ENCODE data around the gene ASXL1.
"Not testable (repeated sequence)": the region's sequence is repeated elsewhere in the genome, so short reads cannot be mapped to it uniquely, and the experiment has no call there.

ASXL1 gene

GRCh38 chr20:32319100-32319499 is 39.0 kb upstream of the ASXL1 start:
- no peaks in the 10 kb centered on the region for H3K79me2 ChIP-seq (ENCODE audit: insufficient read depth, low read length)
- no peak overlapping the region for H3K27ac ChIP-seq (ENCODE audit: low read depth, low read length, poor library complexity, severe bottlenecking)
- H2AFZ ChIP-seq (ENCODE audit: low read length): no peak overlapping the region
- no peaks in the 10 kb centered on the region for H3K9me3 ChIP-seq (ENCODE audit: low read length)
- H3K9ac ChIP-seq (ENCODE audit: low read length): no peak overlapping the region
- H3K9me2 ChIP-seq (ENCODE audit: low read depth, low read length): no peaks in the 10 kb centered on the region
- no peak overlapping the region for H3K4me3 ChIP-seq (ENCODE audit: low read depth, low read length, poor library complexity, severe bottlenecking)
- no peak for TF ChIP-seq CTCF (IDR thresholded peaks at IDR 0.05; ENCODE audit: low read length)
- TF ChIP-seq EZH2 (IDR thresholded peaks at IDR 0.05; ENCODE audit: borderline replicate concordance, low read length): no peak
- no peaks in the 10 kb centered on the region for H4K20me1 ChIP-seq (ENCODE audit: insufficient read depth, low read length)
- H3K36me3 ChIP-seq (ENCODE audit: insufficient read depth, low read length): peaks cover 27% of the 10 kb centered on the region
- H3K4me2 ChIP-seq (ENCODE audit: low read length): no peak overlapping the region
- no peaks in the 10 kb centered on the region; the same call in 1 of the 2 replicates for H3F3A ChIP-seq (ENCODE audit: insufficient read depth, low read length)
- H3K4me1 ChIP-seq (ENCODE audit: insufficient read depth, low read length, severe bottlenecking): no peaks in the 10 kb centered on the region
- no peaks in the 10 kb centered on the region for H3K27me3 ChIP-seq (ENCODE audit: insufficient read depth, low read length)

- Histone ChIP-seq H3K4me3 (ENCODE audit: low read depth, low read length, poor library complexity, severe bottlenecking) (no peak overlapping the region), H3K4me2 (ENCODE audit: low read length) (no peak overlapping the region), H3K79me2 (ENCODE audit: insufficient read depth, low read length) (no peaks in the 10 kb centered on the region), H3K27ac (ENCODE audit: low read depth, low read length, poor library complexity, severe bottlenecking) (no peak overlapping the region), H3K9ac (ENCODE audit: low read length) (no peak overlapping the region), H3K9me2 (ENCODE audit: low read depth, low read length) (no peaks in the 10 kb centered on the region), H3K4me1 (ENCODE audit: insufficient read depth, low read length, severe bottlenecking) (no peaks in the 10 kb centered on the region), H4K20me1 (ENCODE audit: insufficient read depth, low read length) (no peaks in the 10 kb centered on the region), H2AFZ (ENCODE audit: low read length) (no peak overlapping the region), H3K9me3 (ENCODE audit: low read length) (no peaks in the 10 kb centered on the region), H3K36me3 (ENCODE audit: insufficient read depth, low read length) (peaks cover 27% of the 10 kb centered on the region), H3K27me3 (ENCODE audit: insufficient read depth, low read length) (no peaks in the 10 kb centered on the region), H3F3A (ENCODE audit: insufficient read depth, low read length) (no peaks in the 10 kb centered on the region; the same call in 1 of the 2 replicates)
- TF ChIP-seq CTCF (IDR thresholded peaks at IDR 0.05; ENCODE audit: low read length): no peak
- TF ChIP-seq EZH2 (IDR thresholded peaks at IDR 0.05; ENCODE audit: borderline replicate concordance, low read length): no peak
Observed at GRCh38 chr20:32320305-32320704, 37.8 kb upstream of the ASXL1 start.

DNA sequence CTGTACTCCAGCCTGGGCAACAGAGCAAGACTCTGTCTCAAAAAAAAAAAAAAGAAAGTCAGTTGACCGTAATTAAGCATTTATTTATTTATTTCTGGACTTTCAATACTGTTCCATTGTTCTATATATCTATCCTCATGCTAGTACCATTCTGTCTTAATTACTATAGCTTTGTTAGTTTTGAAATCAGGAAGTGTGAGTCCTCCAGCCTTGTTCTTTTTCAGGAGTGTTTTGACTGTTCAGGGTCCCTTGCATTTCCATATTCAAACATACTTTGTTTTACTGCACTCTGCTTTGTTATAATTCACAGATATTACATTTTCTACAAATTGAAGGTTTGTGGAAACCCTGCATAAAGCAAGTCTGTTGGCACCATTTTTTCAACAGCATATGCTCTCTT is 36.7 kb upstream of the ASXL1 start:
- H3F3A ChIP-seq (ENCODE audit: insufficient read depth, low read length): no peaks in the 10 kb centered on the region; the same call in 1 of the 2 replicates
- no peaks in the 10 kb centered on the region for H3K4me1 ChIP-seq (ENCODE audit: insufficient read depth, low read length, severe bottlenecking)
- H3K36me3 ChIP-seq (ENCODE audit: insufficient read depth, low read length): peaks cover 24% of the 10 kb centered on the region
- H3K4me2 ChIP-seq (ENCODE audit: low read length): no peak overlapping the region
- no peak overlapping the region for H3K9ac ChIP-seq (ENCODE audit: low read length)
- no peaks in the 10 kb centered on the region for H3K79me2 ChIP-seq (ENCODE audit: insufficient read depth, low read length)
- H2AFZ ChIP-seq (ENCODE audit: low read length): no peak overlapping the region
- H3K27ac ChIP-seq (ENCODE audit: low read depth, low read length, poor library complexity, severe bottlenecking): no peak overlapping the region
- H3K27me3 ChIP-seq (ENCODE audit: insufficient read depth, low read length): no peaks in the 10 kb centered on the region
- no peaks in the 10 kb centered on the region for H3K9me3 ChIP-seq (ENCODE audit: low read length)
- H4K20me1 ChIP-seq (ENCODE audit: insufficient read depth, low read length): no peaks in the 10 kb centered on the region
- no peaks in the 10 kb centered on the region for H3K9me2 ChIP-seq (ENCODE audit: low read depth, low read length)
- no peak for TF ChIP-seq EZH2 (IDR thresholded peaks at IDR 0.05; ENCODE audit: borderline replicate concordance, low read length)
- no peak for TF ChIP-seq CTCF (IDR thresholded peaks at IDR 0.05; ENCODE audit: low read length)
- H3K4me3 ChIP-seq (ENCODE audit: low read depth, low read length, poor library complexity, severe bottlenecking): no peak overlapping the region

- H3K36me3 ChIP-seq (ENCODE audit: insufficient read depth, low read length): peaks cover 18% of the 10 kb centered on the region
- not testable (repeated sequence) for H4K20me1 ChIP-seq (ENCODE audit: insufficient read depth, low read length); H3K4me1 ChIP-seq (ENCODE audit: insufficient read depth, low read length, severe bottlenecking); H3K27me3 ChIP-seq (ENCODE audit: insufficient read depth, low read length); H3F3A ChIP-seq (ENCODE audit: insufficient read depth, low read length); H3K4me3 ChIP-seq (ENCODE audit: low read depth, low read length, poor library complexity, severe bottlenecking); H2AFZ ChIP-seq (ENCODE audit: low read length); H3K79me2 ChIP-seq (ENCODE audit: insufficient read depth, low read length); H3K4me2 ChIP-seq (ENCODE audit: low read length); H3K9me3 ChIP-seq (ENCODE audit: low read length); H3K9me2 ChIP-seq (ENCODE audit: low read depth, low read length); H3K9ac ChIP-seq (ENCODE audit: low read length); H3K27ac ChIP-seq (ENCODE audit: low read depth, low read length, poor library complexity, severe bottlenecking)
Observed at GRCh38 chr20:32322260-32322659, 35.9 kb upstream of the ASXL1 start.

- not testable (repeated sequence) for H3K4me3 ChIP-seq (ENCODE audit: low read depth, low read length, poor library complexity, severe bottlenecking); H2AFZ ChIP-seq (ENCODE audit: low read length); H3K27ac ChIP-seq (ENCODE audit: low read depth, low read length, poor library complexity, severe bottlenecking); H3K4me1 ChIP-seq (ENCODE audit: insufficient read depth, low read length, severe bottlenecking); H4K20me1 ChIP-seq (ENCODE audit: insufficient read depth, low read length); H3K79me2 ChIP-seq (ENCODE audit: insufficient read depth, low read length); H3K4me2 ChIP-seq (ENCODE audit: low read length); H3F3A ChIP-seq (ENCODE audit: insufficient read depth, low read length); H3K27me3 ChIP-seq (ENCODE audit: insufficient read depth, low read length); H3K9ac ChIP-seq (ENCODE audit: low read length); H3K9me3 ChIP-seq (ENCODE audit: low read length); H3K9me2 ChIP-seq (ENCODE audit: low read depth, low read length)
- peaks cover 16% of the 10 kb centered on the region for H3K36me3 ChIP-seq (ENCODE audit: insufficient read depth, low read length)
Observed at GRCh38 chr20:32323761-32324160, 34.4 kb upstream of the ASXL1 start.
